KOPT-K1 (cell line): ENCODE results near the gene PCSK2.

Experiments used
- H3K27ac ChIP-seq: fragments of 200-600 bp; sonication (generic); 2 replicates; pipeline ENCODE4 v1.5.1; 2016; ENCODE audit warnings: antibody characterized with exemption, mild to moderate bottlenecking, low read depth, low read length; ENCODE audit not compliant: poor library complexity, severe bottlenecking
- H3K36me3 ChIP-seq: fragments of 200-600 bp; sonication (generic); 2 replicates; pipeline ENCODE4 v1.5.1; 2017; ENCODE audit warnings: antibody characterized with exemption, mild to moderate bottlenecking, low read length, moderate library complexity; ENCODE audit not compliant: insufficient read depth
- H3K9me3 ChIP-seq: fragments of 200-600 bp; sonication (generic); 2 replicates; pipeline ENCODE4 v1.5.1; 2017; ENCODE audit warnings: antibody characterized with exemption, low read length, mild to moderate bottlenecking; ENCODE audit not compliant: insufficient read depth, poor library complexity, severe bottlenecking

PCSK2 gene

GRCh38 chr20:17533396-17533795, 306.6 kb downstream of the PCSK2 start:
- no peak overlapping the region for H3K27ac ChIP-seq

GRCh38 chr20:17534077-17534476, 307.2 kb downstream of the PCSK2 start:
- no peaks in the 10 kb centered on the region for H3K9me3 ChIP-seq
- no peak overlapping the region for H3K27ac ChIP-seq

More at GRCh38 chr20:17533396-17533795, 306.6 kb downstream of the PCSK2 start:
- no peaks in the 10 kb centered on the region for H3K36me3 ChIP-seq
- no peaks in the 10 kb centered on the region for H3K9me3 ChIP-seq

More at GRCh38 chr20:17534077-17534476, 307.2 kb downstream of the PCSK2 start:
- H3K36me3 ChIP-seq, result no peaks in the 10 kb centered on the region
